Keratinocyte (primary cell): Measurements from ENCODE around the gene UCN2. TPM values are rescaled to one million over a fixed set of nuclear protein-coding genes. Genes with fewer than 3 reads are reported as not detected.

ENCODE experiments used
- DNase-seq: peaks from one replicate; pipeline ENCODE4 v3.0.0-alpha.2; 2011; ENCODE audit warnings: low read depth, missing footprints, low spot score
- FAIRE-seq: peaks from 2 replicates; lab custom pipeline; 2011; peaks lifted over from hg19 to GRCh38; lab: Jason Lieb, UNC
- H2AFZ ChIP-seq: 2 replicates; pipeline ENCODE4 v1.6.0; 2012; ENCODE audit warnings: low read length, control low read depth, inconsistent platforms; ENCODE audit not compliant: control insufficient read depth
- H3K27ac ChIP-seq: 2 replicates; pipeline ENCODE4 v1.5.1; 2011; ENCODE audit warnings: low read length; ENCODE audit not compliant: control insufficient read depth, insufficient read depth
- H3K27me3 ChIP-seq: 3 replicates; pipeline ENCODE4 v1.6.0; 2011; ENCODE audit warnings: low read length; ENCODE audit not compliant: control insufficient read depth, insufficient read depth; ENCODE audit errors: extremely low read depth
- H3K36me3 ChIP-seq, 2 experiments: 2 replicates in 1 of 2; 3 replicates in 1 of 2; pipeline ENCODE4 v1.5.1; 2011; ENCODE audit warnings: low read length in 2 of 2, mild to moderate bottlenecking in 1 of 2; ENCODE audit not compliant: control insufficient read depth in 2 of 2, insufficient read depth in 2 of 2; ENCODE audit errors: extremely low read depth in 1 of 2
- H3K4me1 ChIP-seq: 3 replicates; pipeline ENCODE4 v1.5.1; 2011; ENCODE audit warnings: low read length; ENCODE audit not compliant: control insufficient read depth, insufficient read depth; ENCODE audit errors: extremely low read depth
- H3K4me2 ChIP-seq: 3 replicates; pipeline ENCODE4 v1.6.0; 2011; ENCODE audit warnings: low read depth, low read length; ENCODE audit not compliant: control insufficient read depth, insufficient read depth; ENCODE audit errors: extremely low read depth
- H3K4me3 ChIP-seq, 3 experiments: fragments of 200-600 bp in 1 of 3; sonication (generic) in 1 of 3; 2 replicates in 2 of 3; 3 replicates in 1 of 3; pipeline ENCODE4 v1.5.1; 2011 to 2016; ENCODE audit warnings: low read length in 3 of 3, mild to moderate bottlenecking in 3 of 3, control low read depth in 2 of 3, inconsistent platforms in 1 of 3, low read depth in 1 of 3, mixed read lengths in 1 of 3, mixed run types in 1 of 3, moderate library complexity in 1 of 3; ENCODE audit not compliant: control insufficient read depth in 2 of 3, insufficient read depth in 2 of 3; ENCODE audit errors: extremely low read depth in 1 of 3
- H3K79me2 ChIP-seq: 2 replicates; pipeline ENCODE4 v1.6.0; 2012; ENCODE audit warnings: low read length; ENCODE audit not compliant: control insufficient read depth, insufficient read depth
- H3K9ac ChIP-seq: 3 replicates; pipeline ENCODE4 v1.6.0; 2011; ENCODE audit warnings: low read length; ENCODE audit not compliant: control insufficient read depth, insufficient read depth; ENCODE audit errors: extremely low read depth
- H3K9me1 ChIP-seq: 3 replicates; pipeline ENCODE4 v1.6.0; 2011; ENCODE audit warnings: low read length; ENCODE audit not compliant: control insufficient read depth, insufficient read depth; ENCODE audit errors: extremely low read depth
- H3K9me3 ChIP-seq: 2 replicates; pipeline ENCODE4 v1.5.1; 2012; ENCODE audit warnings: low read depth, low read length; ENCODE audit not compliant: control insufficient read depth
- H4K20me1 ChIP-seq: 3 replicates; pipeline ENCODE4 v1.6.0; 2011; ENCODE audit warnings: low read length; ENCODE audit not compliant: control insufficient read depth, insufficient read depth; ENCODE audit errors: extremely low read depth
- EZH2 ChIP-seq: IDR thresholded peaks from one replicate; pipeline ENCODE4 v1.6.1; 2012; ENCODE audit warnings: inconsistent platforms, mild to moderate bottlenecking, low read length, moderate library complexity
- dilution Hi-C: fragments of 300-500 bp; cut with MboI; formaldehyde crosslinking; loops from one replicate; pipeline ENCODE4 v1.7.0; 2020; ENCODE audit warnings: low sequenced_read_pairs; ENCODE audit not compliant: extremely low pct_ligation_motif_present
- polyA plus RNA-seq, 5 experiments: library from polyadenylated mRNA; depleted of rRNA in 3 of 5; stranded (reverse) in 3 of 5; stranded (forward) in 1 of 5; unstranded in 1 of 5; fragments of >200 nt; gene quantifications; 1 replicate in 1 of 5; 2 replicates in 3 of 5; 3 replicates in 1 of 5; pipeline versions ENCODE4 v1.2.1 to v1.2.3, GENCODE V29; 2011 to 2012; ENCODE audit warnings: missing spikeins in 2 of 5, low read depth in 1 of 5, low replicate concordance in 1 of 5
- TF ChIP-seq, protein P1 (sequence below), 3 experiments: IDR thresholded peaks in 1 of 3; conservative IDR thresholded peaks in 1 of 3; optimal IDR thresholded peaks in 1 of 3; 2 replicates in 2 of 3; 3 replicates in 1 of 3; pipeline versions ENCODE3 to v1.5.1; 2011; ENCODE audit warnings: low read length in 3 of 3, mild to moderate bottlenecking in 3 of 3, moderate library complexity in 2 of 3, control low read depth in 1 of 3, inconsistent platforms in 1 of 3; ENCODE audit not compliant: insufficient read depth in 2 of 3; ENCODE audit errors: extremely low read depth in 1 of 3

UCN2 gene
- polyA plus RNA-seq, 1 donor (not counting 4 experiments of a cell fraction or from before 2014, with no cell fraction given): 5.7 TPM

- TF ChIP-seq, protein P1, sequence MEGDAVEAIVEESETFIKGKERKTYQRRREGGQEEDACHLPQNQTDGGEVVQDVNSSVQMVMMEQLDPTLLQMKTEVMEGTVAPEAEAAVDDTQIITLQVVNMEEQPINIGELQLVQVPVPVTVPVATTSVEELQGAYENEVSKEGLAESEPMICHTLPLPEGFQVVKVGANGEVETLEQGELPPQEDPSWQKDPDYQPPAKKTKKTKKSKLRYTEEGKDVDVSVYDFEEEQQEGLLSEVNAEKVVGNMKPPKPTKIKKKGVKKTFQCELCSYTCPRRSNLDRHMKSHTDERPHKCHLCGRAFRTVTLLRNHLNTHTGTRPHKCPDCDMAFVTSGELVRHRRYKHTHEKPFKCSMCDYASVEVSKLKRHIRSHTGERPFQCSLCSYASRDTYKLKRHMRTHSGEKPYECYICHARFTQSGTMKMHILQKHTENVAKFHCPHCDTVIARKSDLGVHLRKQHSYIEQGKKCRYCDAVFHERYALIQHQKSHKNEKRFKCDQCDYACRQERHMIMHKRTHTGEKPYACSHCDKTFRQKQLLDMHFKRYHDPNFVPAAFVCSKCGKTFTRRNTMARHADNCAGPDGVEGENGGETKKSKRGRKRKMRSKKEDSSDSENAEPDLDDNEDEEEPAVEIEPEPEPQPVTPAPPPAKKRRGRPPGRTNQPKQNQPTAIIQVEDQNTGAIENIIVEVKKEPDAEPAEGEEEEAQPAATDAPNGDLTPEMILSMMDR (optimal IDR thresholded peaks at IDR 0.05 in 1 of 3, IDR thresholded peaks at IDR 0.05 in 1 of 3, conservative IDR thresholded peaks at IDR 0.05 in 1 of 3; ENCODE audit: extremely low read depth in 1 of 3, insufficient read depth in 2 of 3, low read length in 3 of 3): peak in 2 of 3 experiments; percentile 51 to 86
- no peak for TF ChIP-seq EZH2
- peak; percentile 61 for FAIRE-seq
- Histone ChIP-seq H2AFZ (peak within 1 kb of the TSS; percentile 96), H3K9me1 (peaks cover 2% of the 10 kb centered on the region), H3K9ac (peak within 1 kb of the TSS; percentile 95), H3K27me3 (no peaks in the 10 kb centered on the region), H3K4me1 (peaks cover 19% of the 10 kb centered on the region), H3K9me3 (no peaks in the 10 kb centered on the region), H3K27ac (peak within 1 kb of the TSS; percentile 82), H3K79me2 (peaks cover 28% of the 10 kb centered on the region), H3K4me2 (peak within 1 kb of the TSS; percentile 86), H3K36me3 (peaks cover 14 to 29% of the 10 kb centered on the region in 2 experiments), H4K20me1 (no peaks in the 10 kb centered on the region), H3K4me3 (peak within 1 kb of the TSS; percentile 86 to 95 (median 91))
- no peak for DNase-seq
- dilution Hi-C loops: no loop called here
Measured at GRCh38 chr3:48609088-48610005, 45.8 kb upstream of the UCN2 start, which contains the start of gene UQCRC1. TSS of gene UQCRC1 (minus strand) at chr3:48609646. CDS start at chr3:48609620, 26 bp downstream.

- Histone ChIP-seq H3K9me3 (no peaks in the 10 kb centered on the region), H3K4me2 (no peak overlapping the region), H3K27ac (no peak overlapping the region), H3K4me3 (no peak overlapping the region), H3K27me3 (no peaks in the 10 kb centered on the region), H3K36me3 (peaks cover 31 to 46% of the 10 kb centered on the region in 2 experiments), H3K4me1 (peaks cover 12% of the 10 kb centered on the region), H2AFZ (no peak overlapping the region), H3K9ac (no peak overlapping the region), H3K9me1 (peaks cover 2% of the 10 kb centered on the region), H4K20me1 (no peaks in the 10 kb centered on the region), H3K79me2 (peaks cover 28% of the 10 kb centered on the region)
- no peak for DNase-seq
- dilution Hi-C loops: no loop called here
- TF ChIP-seq EZH2: no peak
- TF ChIP-seq, protein P1 (optimal IDR thresholded peaks at IDR 0.05 in 1 of 3, IDR thresholded peaks at IDR 0.05 in 1 of 3, conservative IDR thresholded peaks at IDR 0.05 in 1 of 3; ENCODE audit: extremely low read depth in 1 of 3, insufficient read depth in 2 of 3, low read length in 3 of 3): no peak
- no peak for FAIRE-seq
Measured at GRCh38 chr3:48607519-48607918, 43.9 kb upstream of the UCN2 start.
